ENCODE measurements around the gene NAP1L4.

The NAP1L4 gene

DNA sequence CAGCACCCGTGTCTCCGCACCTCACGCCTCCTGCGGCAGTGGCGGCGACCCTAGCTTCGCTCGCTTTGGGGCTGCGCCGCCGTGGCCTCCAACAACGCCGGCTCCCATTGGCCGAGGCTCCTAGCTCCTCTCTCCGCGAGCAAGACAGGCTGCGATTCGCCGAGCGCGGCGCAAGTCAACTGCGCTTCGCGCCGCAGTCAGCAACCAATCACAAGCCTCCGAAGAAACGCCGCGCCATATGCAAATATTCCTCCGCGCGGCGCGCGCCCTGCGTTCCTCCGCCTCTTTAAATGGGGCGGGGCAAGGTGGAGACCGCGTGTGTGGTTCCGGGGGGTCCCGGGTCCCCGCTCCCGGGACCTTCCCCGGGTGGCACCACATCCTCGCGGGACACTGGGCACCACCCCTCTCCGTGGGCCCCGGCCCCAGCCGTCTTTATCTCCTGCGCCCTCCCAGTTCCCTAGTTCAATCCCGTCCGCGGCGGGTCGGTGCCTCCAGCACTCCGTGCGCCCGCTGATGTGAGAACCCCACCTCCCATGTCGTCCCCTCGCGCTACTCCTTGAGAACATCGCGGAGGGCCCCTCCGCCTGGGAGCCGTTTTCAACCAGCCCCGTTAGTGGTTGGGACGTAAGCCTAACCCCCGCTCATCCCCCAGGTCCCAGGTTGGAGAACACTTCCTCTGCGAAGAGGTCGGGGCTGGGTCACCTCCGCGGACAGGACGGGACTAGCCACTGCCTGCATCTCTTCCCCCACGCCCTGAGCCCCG, at the start of gene NAP1L4:
NAP1L4 (minus strand) TSS at position 96 of the 763 bp plus-strand sequence. CDS start 13,109 bp downstream, outside the sequence.
- TF ChIP-seq, protein P1, sequence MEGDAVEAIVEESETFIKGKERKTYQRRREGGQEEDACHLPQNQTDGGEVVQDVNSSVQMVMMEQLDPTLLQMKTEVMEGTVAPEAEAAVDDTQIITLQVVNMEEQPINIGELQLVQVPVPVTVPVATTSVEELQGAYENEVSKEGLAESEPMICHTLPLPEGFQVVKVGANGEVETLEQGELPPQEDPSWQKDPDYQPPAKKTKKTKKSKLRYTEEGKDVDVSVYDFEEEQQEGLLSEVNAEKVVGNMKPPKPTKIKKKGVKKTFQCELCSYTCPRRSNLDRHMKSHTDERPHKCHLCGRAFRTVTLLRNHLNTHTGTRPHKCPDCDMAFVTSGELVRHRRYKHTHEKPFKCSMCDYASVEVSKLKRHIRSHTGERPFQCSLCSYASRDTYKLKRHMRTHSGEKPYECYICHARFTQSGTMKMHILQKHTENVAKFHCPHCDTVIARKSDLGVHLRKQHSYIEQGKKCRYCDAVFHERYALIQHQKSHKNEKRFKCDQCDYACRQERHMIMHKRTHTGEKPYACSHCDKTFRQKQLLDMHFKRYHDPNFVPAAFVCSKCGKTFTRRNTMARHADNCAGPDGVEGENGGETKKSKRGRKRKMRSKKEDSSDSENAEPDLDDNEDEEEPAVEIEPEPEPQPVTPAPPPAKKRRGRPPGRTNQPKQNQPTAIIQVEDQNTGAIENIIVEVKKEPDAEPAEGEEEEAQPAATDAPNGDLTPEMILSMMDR (IDR thresholded peaks at IDR 0.05; ENCODE audit: borderline replicate concordance, insufficient read depth, low read depth, low read length): no peak

GRCh38 chr11:3040881-3041280, 48.8 kb upstream of the NAP1L4 start:
- no peak overlapping the region for H3K4me3 ChIP-seq (ENCODE audit: low read depth, low read length)
- TF ChIP-seq, protein P1 (IDR thresholded peaks at IDR 0.05; ENCODE audit: borderline replicate concordance, insufficient read depth, low read depth, low read length): no peak

More for the DNA sequence above, at the start of gene NAP1L4:
- peak within 1 kb of the TSS; percentile 88 for H3K4me3 ChIP-seq (ENCODE audit: low read depth, low read length)

DNA sequence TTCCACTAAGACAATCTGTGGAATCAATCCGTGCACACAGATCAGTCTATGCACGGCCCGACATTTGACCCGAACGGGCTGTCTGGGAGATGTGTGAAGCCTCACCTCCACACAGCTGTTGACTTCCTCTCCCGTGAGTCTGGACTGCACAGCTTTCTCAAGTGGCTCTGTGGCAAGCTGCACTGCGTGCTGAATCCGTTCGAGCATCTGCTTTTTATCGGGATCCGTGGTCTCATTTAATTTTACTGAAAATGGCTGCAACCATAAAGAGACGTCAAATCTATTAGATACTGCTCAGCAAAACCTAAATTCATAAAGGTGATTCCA, 45.8 kb upstream of the NAP1L4 start:
- TF ChIP-seq, protein P1 (IDR thresholded peaks at IDR 0.05; ENCODE audit: borderline replicate concordance, insufficient read depth, low read depth, low read length): no peak
- H3K4me3 ChIP-seq (ENCODE audit: low read depth, low read length): no peak overlapping the region

DNA sequence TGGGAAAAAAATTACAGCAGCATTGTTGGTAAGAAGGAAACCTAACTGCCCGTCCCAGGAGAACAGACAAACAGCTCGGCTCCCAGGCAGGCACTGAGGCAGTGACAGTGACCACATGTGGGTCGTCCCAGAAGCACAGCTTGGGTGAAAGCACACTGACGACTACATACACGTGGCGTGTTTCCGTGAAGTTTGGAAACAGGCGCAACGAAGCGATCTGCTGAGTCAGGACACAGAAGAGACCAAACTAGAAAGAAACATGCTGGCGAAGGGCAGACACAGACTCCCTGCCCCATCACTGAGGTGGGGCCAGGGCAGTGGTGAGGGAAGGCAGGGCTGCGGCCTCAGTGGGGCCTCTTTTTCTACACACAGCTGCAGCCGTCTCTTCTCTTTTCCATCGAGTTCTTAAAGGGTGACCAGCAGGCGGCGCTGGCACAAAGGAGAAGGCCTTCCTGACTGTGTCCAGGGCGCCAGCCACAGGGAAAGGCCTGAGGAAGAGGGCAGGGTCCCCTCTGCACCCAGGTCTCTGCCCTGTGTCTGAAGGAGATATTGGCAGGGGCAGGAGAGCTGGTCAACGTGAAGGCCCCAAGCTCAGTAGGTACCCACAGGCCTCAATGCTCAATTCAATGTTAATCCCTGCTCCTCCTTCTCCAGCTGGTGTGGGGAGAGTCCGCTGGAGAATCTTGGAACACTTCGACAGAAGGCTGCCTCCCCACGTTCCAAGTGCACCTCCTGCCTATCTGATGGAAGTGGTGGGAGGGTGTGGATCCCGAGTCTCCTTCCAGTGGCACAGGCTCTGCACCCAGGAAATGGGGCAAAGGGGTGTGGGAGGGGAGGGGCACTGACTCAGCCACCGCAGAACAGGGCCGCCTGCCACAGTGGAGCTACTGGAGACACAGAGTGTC, 45.2 kb upstream of the NAP1L4 start:
- TF ChIP-seq, protein P1 (IDR thresholded peaks at IDR 0.05; ENCODE audit: borderline replicate concordance, insufficient read depth, low read depth, low read length): peak; percentile 79
- H3K4me3 ChIP-seq (ENCODE audit: low read depth, low read length): no peak overlapping the region

GRCh38 chr11:3036419-3036818, 44.3 kb upstream of the NAP1L4 start:
- H3K4me3 ChIP-seq (ENCODE audit: low read depth, low read length): no peak overlapping the region

GRCh38 chr11:3035333-3035732, 43.2 kb upstream of the NAP1L4 start:
- TF ChIP-seq, protein P1 (IDR thresholded peaks at IDR 0.05; ENCODE audit: borderline replicate concordance, insufficient read depth, low read depth, low read length): no peak
- H3K4me3 ChIP-seq (ENCODE audit: low read depth, low read length): no peak overlapping the region

More at GRCh38 chr11:3036419-3036818, 44.3 kb upstream of the NAP1L4 start:
- TF ChIP-seq, protein P1 (IDR thresholded peaks at IDR 0.05; ENCODE audit: borderline replicate concordance, insufficient read depth, low read depth, low read length): no peak
